GM19455 (cell line): Measurements from ENCODE around the gene PLIN1.

Experiments
- ATAC-seq: cut with Tn5 transposase; IDR thresholded peaks from one replicate; pipeline ENCODE4 v1.9.1; 2021; ENCODE audit not compliant: unreplicated experiment

PLIN1 gene

DNA sequence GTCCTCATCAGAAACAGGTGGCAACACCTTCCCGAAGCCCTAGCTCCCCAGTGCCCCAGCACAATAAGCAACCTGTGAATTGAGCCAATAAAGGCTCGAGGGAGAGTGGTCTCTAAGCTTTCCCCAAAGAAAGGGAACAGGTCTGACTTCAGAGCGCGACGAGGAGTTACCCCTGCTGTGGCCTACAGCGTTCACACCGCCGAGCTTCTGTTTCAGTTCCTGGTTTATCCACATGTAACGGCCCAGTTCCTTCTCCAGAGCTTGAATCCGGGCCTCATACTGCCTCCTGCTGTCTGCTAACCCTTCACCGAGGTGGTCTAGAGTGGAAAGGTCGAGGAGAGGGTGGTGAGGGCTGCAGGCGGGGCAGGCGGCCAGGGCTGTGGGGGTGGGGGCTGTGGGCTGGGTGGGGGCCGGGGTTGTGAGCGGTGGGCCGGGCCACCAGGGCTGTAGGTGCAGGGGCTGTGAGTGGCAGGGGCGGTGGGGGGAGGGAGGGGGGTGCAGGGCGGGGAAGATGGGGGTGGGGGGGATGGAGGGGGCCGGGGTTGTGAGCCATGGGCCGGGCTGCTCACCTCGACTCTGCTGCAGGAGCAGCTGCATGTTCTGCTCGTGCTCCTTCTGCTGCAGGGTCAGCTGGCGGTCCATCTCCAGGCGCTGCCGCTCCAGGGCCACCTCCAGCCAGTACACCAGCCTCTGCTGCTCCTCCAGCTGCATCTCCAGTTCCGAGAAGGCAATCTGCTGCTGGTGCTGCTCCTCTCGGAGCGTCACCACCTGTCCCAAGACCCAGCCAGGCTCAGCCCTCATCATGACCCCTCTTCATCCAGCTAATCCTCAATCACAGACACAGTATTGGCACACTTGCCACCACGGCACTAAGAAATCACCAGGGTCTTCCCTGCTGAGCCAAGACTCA is 50.1 kb downstream of the PLIN1 start:
- ATAC-seq: no peak

GRCh38 chr15:89628301-89628700 is 50.9 kb downstream of the PLIN1 start:
- ATAC-seq: no peak

DNA sequence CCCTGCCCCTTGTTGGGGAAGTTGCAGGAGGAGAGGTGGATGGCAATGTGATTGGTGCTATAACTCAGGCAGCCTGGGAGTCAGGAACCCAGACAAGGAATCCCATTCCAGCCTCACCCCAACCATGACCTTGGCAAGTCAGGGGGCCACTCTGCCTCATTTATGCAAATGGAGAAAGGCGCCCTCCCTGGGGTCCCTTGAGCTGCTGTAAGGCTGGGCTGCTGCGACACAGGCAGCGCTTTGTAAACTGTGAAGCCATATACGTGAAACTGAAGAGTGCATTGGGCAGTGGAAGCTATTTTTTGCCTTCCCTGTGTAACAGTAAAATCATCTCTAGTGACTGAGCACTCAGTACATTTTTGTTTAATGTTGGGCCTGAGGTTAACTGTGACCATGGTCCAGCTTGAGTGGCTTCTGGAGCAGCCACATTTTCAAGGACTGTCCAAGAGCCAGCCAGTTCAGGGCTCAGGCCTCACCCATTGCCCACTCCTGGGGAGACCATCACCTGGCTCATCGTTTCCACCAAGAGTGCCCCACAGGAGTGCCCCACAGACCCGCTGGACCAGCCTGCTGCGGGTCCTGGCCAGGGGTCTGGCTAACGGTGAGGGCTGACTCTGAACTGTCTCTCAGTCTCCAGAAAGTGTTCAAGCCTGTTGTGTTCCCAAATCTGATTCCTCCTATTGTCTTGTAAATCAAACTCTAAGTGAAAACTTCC is 51.8 kb downstream of the PLIN1 start:
- no peak for ATAC-seq

DNA sequence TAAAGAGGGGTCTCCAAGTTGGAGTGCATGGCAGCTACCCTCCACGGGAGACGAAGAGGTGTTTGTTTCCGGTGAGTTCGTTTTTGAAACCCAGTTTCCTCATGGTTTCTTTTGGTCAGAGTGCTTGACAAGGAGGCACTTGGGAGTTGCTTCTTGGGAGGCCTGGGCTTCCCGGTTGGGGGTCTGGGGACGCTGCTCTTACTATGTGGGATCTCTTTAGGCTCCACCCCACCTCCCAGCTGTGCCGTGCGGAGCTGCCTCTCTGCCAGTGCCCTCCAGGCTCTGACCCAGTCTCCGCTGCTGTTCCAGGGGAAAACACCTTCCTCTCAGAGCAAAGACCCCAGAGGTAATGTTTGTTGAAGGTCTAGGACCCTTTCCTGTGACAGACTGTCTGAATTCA is 53.5 kb downstream of the PLIN1 start:
- no peak for ATAC-seq

DNA sequence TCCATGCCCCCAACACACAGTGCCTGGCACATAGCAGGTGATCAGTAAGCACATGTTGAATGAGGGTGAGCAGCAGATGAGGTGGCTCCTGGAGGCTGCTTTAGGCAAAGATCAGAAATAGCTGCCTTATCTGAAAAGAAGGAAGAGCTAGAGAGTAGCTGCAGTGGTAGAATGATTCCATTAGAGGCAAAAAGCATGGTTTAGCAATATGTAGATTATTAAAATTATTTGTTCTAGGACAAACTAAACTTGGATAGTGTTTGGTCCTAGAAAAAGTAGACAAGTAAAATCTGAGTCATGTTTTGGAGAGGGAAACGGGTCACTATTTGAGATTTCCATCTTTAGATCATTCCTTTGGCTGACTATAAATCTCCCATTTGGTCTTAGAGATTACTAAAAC is 56.0 kb downstream of the PLIN1 start:
- no peak for ATAC-seq

GRCh38 chr15:89621547-89621946 is 57.6 kb downstream of the PLIN1 start:
- no peak for ATAC-seq

DNA sequence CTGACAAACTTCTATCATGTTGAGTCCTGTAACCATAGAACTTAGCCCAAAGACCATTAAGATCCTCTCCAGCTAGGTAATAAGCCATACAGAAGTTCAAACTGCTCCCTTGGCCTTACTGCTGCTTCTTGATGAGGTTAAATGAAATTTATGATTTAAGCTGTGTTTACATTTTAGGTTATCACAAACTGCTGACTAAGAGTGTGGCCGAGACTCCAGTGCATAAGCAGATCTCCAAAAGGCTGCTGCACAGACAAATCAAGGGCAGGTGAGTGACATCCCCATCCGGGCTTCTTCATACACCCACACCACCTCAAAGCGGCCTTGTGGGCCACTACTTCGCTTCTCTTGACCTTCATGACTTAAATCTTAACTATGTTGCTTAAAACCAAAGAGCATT is 62.9 kb downstream of the PLIN1 start:
- ATAC-seq: no peak

DNA sequence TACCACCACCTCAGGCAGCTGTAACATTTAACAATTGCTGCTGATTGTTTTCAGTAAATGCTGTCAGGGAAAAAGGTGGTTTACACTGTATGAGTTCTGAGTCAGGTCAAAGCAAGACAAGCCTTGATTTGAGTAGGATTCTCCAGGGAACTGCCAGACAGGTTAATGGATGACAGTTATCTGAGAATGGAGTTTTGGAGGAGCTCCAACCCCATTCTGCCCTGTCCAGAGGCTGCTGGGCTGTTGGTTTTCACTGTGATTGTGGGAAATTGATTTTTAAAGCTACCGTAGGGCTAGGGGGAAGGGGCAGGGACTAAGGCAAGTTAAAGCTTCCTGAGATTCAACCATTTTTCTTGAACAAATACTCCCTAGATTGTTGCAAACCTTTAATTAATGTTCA is 64.0 kb downstream of the PLIN1 start:
- no peak for ATAC-seq
